SKM-1 treated with dmso at 0.1 percent for 144 hours (cell line): ENCODE data around the gene AGFG2.
A peak's percentile ranks its signal among the peaks of the same experiment; 100 is the strongest.
"Not testable (repeated sequence)": the region's sequence is repeated elsewhere in the genome, so short reads cannot be mapped to it uniquely, and the experiment has no call there.

ENCODE experiments used
- DNase-seq: peaks from one replicate; lab custom pipeline; 2025; ENCODE audit not compliant: unreplicated experiment; lab: John Stamatoyannopoulos, UW

Gene AGFG2

DNA sequence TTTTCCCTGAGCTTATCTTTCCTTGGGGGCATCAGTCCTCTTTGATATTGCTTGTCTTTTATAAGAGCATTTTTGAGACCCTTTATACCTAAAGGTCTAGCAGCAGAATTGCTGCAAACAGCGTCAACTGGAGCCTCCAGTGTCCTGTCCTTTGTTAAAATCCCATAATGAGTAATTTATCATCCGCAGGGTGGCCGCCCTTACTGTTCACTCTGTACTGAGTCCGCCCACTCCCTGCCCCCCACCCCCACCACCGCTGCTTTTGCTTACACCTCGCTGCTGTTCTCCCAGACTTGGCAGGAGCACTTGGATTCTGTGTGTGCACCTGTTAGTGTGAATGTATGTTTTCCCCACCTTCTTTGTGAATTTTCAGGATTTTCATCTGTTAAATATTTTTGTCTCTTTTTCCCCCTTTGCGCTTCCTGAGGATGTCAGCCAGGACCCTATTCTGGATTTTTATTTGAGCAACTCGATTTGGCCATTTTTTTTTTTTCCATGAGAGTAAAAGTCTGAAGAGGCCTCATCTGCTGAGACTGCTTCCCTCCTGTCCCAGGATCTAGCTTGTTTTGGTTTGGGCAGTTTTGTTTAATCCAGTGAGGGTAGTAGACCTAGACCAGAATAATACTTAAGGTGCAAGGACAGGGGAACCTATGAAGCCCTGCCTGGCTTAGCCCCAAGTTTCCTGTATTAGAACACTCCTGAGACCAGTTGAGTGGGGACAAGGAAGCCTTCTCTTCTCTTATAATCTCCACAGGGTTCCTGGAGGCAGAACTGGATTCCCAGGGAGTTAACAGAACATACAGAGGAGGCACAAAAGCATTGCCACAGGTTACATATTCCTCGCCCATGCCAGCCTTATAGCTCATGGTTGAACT is 8.2 kb downstream of the AGFG2 start:
- DNase-seq: no peak

- no peak for DNase-seq
These were observed 8.9 kb downstream of the AGFG2 start for GRCh38 chr7:100547872-100548271.

DNA sequence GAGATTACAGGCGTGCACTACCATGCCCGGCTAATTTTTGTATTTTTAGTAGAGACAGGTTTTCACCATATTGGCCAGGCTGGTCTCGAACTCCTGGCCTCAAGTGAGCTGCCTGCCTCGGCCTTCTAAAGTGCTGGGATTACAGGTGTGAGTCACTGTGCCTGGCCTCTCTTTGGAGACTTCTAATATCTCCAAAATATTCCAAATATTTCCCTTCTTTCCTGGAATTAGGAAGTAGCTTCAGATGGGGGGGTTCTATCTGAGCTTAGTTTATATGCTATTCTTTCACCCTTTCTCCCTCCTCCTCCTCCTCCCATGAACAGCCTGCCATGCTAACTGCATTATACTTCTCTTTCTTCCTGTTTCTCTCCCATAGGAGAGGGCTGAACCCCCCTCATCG is 9.4 kb downstream of the AGFG2 start:
- not testable (repeated sequence) for DNase-seq

DNA sequence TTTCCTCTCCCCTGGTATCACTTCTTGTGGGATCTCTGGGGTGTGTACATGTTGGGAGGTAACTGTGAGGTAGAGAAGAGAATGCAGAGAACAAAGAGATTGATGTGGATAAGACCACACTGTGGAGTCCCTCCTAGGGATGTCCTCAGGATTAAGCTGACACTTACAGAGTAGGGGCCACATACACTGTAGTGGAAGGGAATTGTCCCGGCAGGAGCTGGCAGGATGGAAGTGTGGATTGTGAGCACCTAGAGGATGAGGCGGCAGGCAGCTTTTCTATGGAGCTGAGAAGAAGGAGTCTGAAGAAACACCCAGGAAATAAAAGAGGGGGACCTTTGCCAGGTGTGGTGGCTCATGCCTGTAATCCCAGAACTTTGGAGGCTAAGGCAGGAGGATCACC is 13.5 kb downstream of the AGFG2 start:
- DNase-seq: no peak

GRCh38 chr7:100553032-100553431 is 14.0 kb downstream of the AGFG2 start:
- no peak for DNase-seq

GRCh38 chr7:100555701-100556100 is 16.7 kb downstream of the AGFG2 start:
- DNase-seq: no peak

DNA sequence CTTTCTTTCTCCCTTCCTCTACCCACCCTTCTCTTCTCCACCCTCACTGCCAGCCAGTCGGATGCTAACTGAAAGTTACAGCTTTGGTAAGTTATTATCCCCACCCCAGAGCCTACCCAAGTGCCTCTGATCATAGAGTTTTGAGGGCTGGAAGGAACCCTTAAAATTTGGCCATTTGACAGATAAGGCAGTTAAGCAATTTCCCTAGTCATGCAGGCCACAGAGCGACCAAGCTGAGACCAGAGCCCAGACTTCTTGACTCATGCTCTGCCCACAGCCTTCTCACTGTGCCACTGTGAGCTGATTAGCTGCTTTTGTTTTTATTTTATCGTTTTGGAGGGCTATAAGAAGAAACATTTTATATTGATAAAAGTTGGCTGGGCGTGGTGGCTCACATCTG is 17.5 kb downstream of the AGFG2 start:
- DNase-seq: peak; percentile 37

DNA sequence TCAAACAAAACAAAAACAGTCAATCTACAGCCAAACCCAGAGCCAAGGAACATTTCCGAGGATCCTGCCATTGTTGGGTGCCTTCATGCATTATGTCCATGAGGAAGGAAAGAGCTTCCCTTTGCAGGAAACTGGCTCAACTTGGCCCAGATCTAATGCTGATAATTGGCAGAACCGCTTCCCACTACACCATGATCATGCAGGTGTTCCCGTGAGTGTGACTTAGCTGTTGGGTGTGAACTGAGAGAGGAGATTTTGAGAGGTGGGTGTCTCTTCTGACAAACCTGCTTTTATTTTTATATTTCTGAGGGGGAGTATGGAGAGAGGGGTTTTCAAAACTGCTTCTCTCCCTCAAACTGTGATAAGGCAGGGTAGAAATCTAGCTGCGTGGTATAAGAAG is 20.1 kb downstream of the AGFG2 start:
- no peak for DNase-seq

DNA sequence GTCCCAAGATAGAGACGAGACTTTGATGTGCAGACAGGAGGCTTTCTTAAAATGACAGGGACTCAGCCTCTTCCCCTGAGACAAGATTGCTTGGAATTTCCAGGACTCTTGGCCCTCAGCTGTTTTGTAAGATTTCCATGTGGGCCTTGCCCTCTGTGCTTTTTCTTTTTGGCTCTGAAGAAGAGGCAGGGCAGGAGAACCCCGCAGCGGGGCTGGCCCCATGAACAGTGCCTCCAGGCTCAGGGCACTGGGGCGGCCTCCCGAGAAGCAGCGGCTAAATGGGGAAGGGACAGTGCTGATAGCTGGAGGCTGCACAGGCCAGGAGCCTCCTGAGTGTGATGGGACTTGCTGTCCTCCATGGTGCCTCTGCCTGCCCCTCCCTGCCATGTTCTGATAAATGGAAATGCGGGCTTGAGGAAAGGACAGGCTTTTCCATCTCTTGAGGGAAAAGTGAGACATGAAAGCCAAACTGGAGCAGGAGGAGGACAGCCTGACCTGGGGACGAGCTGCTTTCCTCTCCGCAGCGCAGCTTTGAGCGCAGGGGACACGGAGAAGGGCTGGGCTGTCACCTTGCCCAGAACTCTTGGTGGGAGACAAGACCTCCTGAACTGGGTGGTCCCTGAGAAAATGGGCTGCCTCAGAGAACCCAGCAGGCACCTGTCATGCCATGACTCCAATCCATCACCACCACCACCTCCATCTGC is 22.6 kb downstream of the AGFG2 start:
- DNase-seq: no peak

DNA sequence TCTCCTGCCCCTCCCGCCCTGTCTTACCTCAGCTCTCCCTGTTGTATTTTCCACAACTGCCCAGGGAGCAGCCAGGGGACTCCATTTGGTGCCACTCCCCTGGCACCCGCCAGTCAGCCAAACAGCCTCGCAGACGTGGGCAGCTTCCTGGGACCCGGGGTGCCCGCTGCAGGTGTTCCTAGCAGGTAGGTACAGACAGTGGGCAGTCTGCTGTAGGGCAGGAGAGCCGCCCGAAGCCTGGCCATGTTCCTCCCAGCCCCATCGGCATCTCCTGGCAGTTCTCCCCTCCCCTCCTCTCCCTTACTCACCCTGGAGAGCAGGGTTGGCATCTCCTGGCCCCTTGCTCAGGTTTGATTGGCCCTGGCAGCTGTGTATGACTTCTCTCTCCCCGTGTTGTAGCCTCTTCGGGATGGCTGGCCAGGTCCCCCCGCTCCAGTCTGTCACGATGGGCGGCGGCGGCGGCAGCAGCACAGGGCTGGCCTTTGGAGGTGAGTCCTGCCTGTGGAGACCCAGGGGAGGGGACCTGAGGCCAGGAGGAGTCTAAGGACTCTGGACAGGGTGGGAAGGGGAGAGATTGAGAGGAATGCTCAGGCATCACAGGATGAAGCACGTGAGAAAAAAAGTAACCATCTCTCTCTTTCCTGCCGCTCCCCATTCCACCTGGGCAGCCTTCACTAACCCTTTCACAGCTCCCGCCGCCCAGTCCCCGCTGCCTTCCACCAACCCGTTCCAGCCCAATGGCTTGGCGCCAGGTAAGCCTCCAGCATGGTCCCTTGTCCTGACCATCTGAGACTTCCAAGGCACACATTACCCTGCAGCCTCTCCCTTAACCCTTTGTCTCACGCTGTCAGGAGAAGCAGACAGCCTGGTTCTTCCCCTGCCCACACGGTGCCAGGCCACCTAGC is 23.4 kb downstream of the AGFG2 start:
- DNase-seq: no peak

- DNase-seq: no peak
These were observed 24.1 kb downstream of the AGFG2 start for GRCh38 chr7:100563100-100563564.

DNA sequence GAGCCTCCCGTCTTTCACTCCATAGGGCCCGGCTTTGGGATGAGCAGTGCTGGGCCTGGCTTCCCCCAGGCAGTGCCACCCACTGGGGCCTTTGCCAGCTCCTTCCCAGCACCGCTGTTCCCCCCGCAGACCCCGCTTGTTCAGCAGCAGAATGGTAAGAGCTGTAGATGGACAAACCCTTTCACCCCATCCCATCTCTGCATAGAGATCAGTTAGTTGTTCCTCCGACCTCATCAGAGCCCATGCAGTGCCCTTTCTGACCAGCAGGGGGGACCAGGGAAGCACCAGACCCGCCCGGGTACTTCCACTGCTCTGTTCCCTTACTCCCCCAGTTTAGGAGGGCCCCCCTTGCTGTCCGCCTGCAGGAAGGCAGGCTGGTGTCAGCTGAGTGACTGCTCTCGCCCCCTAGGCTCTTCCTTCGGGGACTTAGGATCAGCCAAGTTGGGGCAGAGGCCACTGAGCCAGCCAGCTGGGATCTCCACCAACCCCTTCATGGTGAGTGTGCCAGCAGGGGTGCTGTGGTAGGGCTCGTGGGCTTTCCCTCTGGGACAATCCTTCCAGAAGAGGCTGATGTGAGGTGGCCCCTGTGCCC is 24.9 kb downstream of the AGFG2 start:
- DNase-seq: peak; percentile 54

- not testable (repeated sequence) for DNase-seq
These were observed 25.4 kb downstream of the AGFG2 start for GRCh38 chr7:100564405-100564804.

GRCh38 chr7:100565133-100565571 is 26.1 kb downstream of the AGFG2 start:
- no peak for DNase-seq

GRCh38 chr7:100566018-100566531 is 27.1 kb downstream of the AGFG2 start:
- DNase-seq: no peak

DNA sequence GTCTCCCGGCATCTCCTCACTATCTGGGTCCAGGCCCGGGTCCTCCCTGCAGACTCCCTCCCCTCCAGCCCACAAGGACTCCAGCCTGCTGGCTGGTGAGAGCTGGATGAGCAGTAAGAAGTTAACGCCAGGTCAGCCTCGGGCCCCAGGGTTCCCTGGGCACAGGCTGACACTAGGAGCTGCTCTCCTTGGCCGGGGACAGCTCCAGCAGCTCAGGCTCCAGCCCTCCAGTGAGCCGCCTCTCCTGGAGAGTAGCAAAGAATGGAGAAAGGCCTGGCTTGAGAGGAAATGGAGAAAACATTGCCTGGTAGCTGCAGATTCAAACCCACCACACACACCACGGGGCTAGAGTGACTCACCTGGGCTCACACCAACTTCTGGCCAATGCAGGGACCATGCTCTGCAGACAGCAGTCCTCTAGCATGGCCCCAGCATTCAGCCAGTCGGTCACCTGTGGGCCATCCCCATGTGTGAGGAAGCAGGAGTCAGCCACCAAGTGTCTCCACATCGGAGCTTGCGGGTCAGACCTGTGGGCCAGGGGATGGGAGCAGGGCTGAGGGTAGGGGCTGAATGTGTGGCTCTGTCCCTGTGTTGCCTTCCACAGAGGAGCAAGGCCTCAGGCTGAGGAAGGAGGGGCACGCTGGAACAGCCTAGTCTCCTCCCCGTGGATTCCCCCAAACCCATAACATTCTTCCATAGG is 28.2 kb downstream of the AGFG2 start:
- no peak for DNase-seq

DNA sequence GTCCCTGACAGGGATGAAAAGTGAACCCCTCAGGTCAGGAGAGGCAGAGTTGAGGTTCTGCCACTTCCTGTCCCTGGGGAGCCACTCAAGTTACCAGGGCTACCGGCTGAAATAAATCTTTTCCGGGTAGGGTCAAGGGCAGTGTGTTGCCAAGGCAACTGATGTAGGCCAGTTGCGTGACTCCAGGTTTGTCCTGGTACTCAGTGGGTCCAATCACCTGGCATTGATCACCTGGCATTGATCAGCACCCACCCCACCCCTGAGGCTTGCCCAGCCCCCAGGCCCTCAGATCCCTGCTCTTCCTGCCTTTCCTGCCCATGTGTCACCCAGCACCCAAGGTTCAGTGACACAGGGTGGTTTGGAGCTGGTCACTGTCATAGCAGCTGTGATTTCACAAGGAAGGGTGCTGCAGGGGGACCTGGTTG is 28.8 kb downstream of the AGFG2 start:
- no peak for DNase-seq

- no peak for DNase-seq
These were observed 29.3 kb downstream of the AGFG2 start for GRCh38 chr7:100568176-100568895.
